ENCODE data around the gene TMEM198.

TMEM198 gene

DNA sequence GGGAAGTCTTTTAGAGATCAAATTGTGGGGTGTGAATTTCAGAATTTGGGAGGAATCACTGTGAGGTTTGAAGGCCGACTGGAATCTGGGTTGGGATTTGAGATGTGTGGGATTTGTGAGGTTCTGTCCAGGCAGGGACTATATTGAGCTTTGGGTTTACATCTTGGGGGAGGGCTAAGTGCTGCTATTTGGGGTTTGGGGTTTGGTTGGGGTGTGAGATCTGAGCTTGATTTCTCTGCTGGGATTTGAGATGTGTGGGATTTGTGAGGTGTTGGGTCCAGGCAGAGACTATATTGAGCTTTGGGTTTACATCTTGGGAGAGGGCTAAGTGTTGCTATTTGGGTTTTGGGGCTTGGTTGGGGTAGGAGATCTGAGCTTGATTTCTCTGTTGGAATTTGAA, 44.3 kb upstream of the TMEM198 start:
- ATAC-seq (ENCODE audit: low read depth) (no peak), DNase-seq (ENCODE audit: low spot score) (no peak)
- TF ChIP-seq, protein P1, sequence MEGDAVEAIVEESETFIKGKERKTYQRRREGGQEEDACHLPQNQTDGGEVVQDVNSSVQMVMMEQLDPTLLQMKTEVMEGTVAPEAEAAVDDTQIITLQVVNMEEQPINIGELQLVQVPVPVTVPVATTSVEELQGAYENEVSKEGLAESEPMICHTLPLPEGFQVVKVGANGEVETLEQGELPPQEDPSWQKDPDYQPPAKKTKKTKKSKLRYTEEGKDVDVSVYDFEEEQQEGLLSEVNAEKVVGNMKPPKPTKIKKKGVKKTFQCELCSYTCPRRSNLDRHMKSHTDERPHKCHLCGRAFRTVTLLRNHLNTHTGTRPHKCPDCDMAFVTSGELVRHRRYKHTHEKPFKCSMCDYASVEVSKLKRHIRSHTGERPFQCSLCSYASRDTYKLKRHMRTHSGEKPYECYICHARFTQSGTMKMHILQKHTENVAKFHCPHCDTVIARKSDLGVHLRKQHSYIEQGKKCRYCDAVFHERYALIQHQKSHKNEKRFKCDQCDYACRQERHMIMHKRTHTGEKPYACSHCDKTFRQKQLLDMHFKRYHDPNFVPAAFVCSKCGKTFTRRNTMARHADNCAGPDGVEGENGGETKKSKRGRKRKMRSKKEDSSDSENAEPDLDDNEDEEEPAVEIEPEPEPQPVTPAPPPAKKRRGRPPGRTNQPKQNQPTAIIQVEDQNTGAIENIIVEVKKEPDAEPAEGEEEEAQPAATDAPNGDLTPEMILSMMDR (IDR thresholded peaks at IDR 0.05; ENCODE audit: poor library complexity, severe bottlenecking) = no peak
- Histone ChIP-seq H3K27ac (ENCODE audit: poor library complexity, severe bottlenecking) (no peak overlapping the region), H3K4me1 (ENCODE audit: insufficient read depth, poor library complexity, severe bottlenecking) (no peaks in the 10 kb centered on the region), H3K27me3 (ENCODE audit: insufficient read depth, poor library complexity, severe bottlenecking) (peaks cover 29% of the 10 kb centered on the region), H3K4me3 (ENCODE audit: severe bottlenecking) (peak overlapping the region; percentile 52), H3K9me3 (ENCODE audit: severe bottlenecking) (no peaks in the 10 kb centered on the region), H3K36me3 (ENCODE audit: low read depth) (peaks cover 29% of the 10 kb centered on the region)

DNA sequence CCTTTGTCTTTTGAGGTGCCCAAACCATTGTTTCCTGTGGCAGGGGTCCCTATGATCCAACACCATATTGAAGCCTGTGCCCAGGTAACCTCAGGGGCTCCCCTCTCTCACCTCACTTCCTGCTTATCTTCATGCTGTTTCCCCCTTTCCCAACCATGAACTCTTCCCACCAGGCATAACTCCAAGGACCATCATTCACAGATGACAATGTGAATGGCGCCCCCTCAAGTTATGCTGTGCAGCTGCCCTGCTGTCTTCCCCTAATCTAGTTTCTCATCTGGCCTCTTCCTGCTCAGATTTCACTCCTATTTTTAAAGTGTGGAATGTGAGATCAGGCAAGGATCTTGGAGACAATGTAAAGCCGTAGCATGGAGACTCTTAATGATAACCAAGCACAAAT, 43.7 kb upstream of the TMEM198 start:
- TF ChIP-seq, protein P1 (IDR thresholded peaks at IDR 0.05; ENCODE audit: poor library complexity, severe bottlenecking) = no peak
- Histone ChIP-seq H3K36me3 (ENCODE audit: low read depth) (peaks cover 32% of the 10 kb centered on the region), H3K27me3 (ENCODE audit: insufficient read depth, poor library complexity, severe bottlenecking) (peaks cover 23% of the 10 kb centered on the region), H3K9me3 (ENCODE audit: severe bottlenecking) (no peaks in the 10 kb centered on the region), H3K4me1 (ENCODE audit: insufficient read depth, poor library complexity, severe bottlenecking) (no peaks in the 10 kb centered on the region), H3K27ac (ENCODE audit: poor library complexity, severe bottlenecking) (no peak overlapping the region), H3K4me3 (ENCODE audit: severe bottlenecking) (no peak overlapping the region)
- ATAC-seq (ENCODE audit: low read depth) = no peak
- DNase-seq (ENCODE audit: low spot score) = no peak

DNA sequence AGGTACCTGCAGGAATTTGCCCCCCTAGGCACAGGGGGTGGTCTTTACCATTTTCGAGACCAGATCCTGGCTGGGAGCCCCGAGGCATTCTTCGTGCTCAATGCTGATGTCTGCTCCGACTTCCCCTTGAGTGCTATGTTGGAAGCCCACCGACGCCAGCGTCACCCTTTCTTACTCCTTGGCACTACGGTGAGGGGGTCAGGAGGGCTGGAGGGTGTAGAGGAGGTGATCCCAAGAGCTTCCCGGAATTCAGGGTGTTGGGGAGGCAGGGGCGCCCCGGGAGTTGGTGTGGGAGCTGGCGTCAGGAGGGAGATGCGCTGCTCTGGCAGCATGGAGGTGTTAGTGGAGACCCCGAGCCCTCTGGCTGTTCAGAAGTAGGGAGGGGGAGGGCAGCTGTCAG, 42.0 kb upstream of the TMEM198 start:
- Histone ChIP-seq H3K27ac (ENCODE audit: poor library complexity, severe bottlenecking) (no peak overlapping the region), H3K9me3 (ENCODE audit: severe bottlenecking) (no peaks in the 10 kb centered on the region), H3K36me3 (ENCODE audit: low read depth) (peaks cover 36% of the 10 kb centered on the region), H3K27me3 (ENCODE audit: insufficient read depth, poor library complexity, severe bottlenecking) (peaks cover 8% of the 10 kb centered on the region), H3K4me1 (ENCODE audit: insufficient read depth, poor library complexity, severe bottlenecking) (no peaks in the 10 kb centered on the region), H3K4me3 (ENCODE audit: severe bottlenecking) (no peak overlapping the region)
- TF ChIP-seq, protein P1 (IDR thresholded peaks at IDR 0.05; ENCODE audit: poor library complexity, severe bottlenecking) = no peak
- ATAC-seq (ENCODE audit: low read depth) = no peak
- DNase-seq (ENCODE audit: low spot score) = no peak

DNA sequence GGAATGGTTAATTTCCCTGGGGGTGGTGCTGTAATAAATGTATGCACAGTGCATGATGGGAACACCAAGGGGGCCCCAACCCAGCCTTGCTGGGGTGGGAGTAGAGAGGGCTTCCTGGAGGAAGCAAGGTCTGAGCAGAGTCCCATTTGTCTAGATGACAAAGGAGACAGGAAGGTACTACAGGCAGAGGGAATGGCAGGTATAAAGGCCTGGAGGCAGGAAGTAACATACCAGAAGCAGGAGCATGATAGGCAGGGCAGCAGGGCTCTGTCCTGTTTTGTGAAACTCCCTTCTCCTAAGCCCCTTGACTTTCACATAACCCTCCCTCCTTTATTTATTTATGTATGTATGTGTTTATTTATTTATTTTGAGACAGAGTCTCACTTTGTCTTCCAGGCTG, 41.2 kb upstream of the TMEM198 start:
- no peaks in the 10 kb centered on the region for H3K9me3 ChIP-seq (ENCODE audit: severe bottlenecking)
- H3K27me3 ChIP-seq (ENCODE audit: insufficient read depth, poor library complexity, severe bottlenecking) = peaks cover under 1% of the 10 kb centered on the region
- TF ChIP-seq, protein P1 (IDR thresholded peaks at IDR 0.05; ENCODE audit: poor library complexity, severe bottlenecking) = no peak
- no peaks in the 10 kb centered on the region for H3K4me1 ChIP-seq (ENCODE audit: insufficient read depth, poor library complexity, severe bottlenecking)
- no peak overlapping the region for H3K4me3 ChIP-seq (ENCODE audit: severe bottlenecking)
- DNase-seq (ENCODE audit: low spot score) = no peak
- no peak overlapping the region for H3K27ac ChIP-seq (ENCODE audit: poor library complexity, severe bottlenecking)
- peaks cover 36% of the 10 kb centered on the region for H3K36me3 ChIP-seq (ENCODE audit: low read depth)
- no peak for ATAC-seq (ENCODE audit: low read depth)

DNA sequence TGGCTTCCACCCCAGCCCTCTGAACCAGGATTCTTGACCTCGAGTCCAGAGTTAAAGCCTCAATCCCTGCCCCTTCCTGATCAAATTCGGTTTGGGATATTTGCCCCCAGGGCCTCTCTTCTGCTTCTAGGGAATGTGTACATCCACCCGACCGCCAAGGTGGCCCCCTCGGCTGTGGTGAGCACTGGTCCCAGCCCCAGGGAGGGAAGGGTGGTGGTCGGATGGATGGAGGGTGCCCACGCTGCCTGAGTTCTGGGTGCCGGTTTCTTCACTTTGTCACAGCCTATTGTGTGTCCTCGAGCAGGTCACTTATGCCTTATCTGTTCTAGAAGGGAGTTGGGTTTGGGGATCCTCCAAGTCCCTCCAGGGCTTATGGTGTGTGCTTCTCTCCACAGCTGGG, 38.2 kb upstream of the TMEM198 start:
- Histone ChIP-seq H3K9me3 (ENCODE audit: severe bottlenecking) (no peaks in the 10 kb centered on the region), H3K27me3 (ENCODE audit: insufficient read depth, poor library complexity, severe bottlenecking) (peaks cover 11% of the 10 kb centered on the region), H3K36me3 (ENCODE audit: low read depth) (peaks cover 32% of the 10 kb centered on the region), H3K27ac (ENCODE audit: poor library complexity, severe bottlenecking) (no peak overlapping the region), H3K4me3 (ENCODE audit: severe bottlenecking) (no peak overlapping the region), H3K4me1 (ENCODE audit: insufficient read depth, poor library complexity, severe bottlenecking) (no peaks in the 10 kb centered on the region)
- TF ChIP-seq, protein P1 (IDR thresholded peaks at IDR 0.05; ENCODE audit: poor library complexity, severe bottlenecking) = no peak
- ATAC-seq (ENCODE audit: low read depth) (no peak), DNase-seq (ENCODE audit: low spot score) (no peak)
